ENCODE measurements around the gene CEP55.

Gene CEP55

DNA sequence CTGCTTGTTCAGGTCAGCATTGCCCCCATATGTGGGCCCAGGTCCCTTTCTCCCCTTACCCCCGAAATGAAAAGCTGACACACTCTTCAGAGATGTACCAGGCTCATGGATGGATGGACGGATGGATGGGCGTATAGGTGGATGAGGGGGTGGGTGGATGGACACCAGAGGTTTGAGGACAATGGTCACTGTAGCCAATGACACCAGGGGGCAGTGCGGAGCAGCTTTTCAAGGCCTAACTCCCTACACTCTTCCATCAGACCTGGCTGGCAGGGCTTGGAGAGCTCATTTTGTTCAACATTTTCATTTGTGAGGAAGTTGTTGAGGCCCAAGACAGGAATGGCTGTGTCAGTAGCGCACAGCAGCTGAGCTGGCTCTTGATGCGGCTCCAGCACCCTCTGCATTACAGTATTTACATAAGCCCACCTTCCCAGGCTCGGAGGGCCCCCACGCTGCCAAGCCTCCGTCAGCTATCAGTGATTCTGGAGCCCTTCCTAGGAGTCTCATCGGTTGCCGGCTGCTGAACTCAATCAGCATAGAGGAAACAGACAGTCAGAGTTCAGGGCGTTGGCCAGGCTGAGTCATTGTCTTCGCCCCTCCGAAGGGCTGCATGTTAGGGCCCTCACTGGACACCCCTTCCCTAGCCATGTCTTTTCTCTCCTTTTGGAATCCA is 58.5 kb downstream of the CEP55 start:
- in situ Hi-C loops (cut with MboI; ENCODE audit: low sequenced_read_pairs) = loop anchor here (5.0 kb wide), 1 partner anchor 122 kb away; no protein-coding TSS in a partner anchor

DNA sequence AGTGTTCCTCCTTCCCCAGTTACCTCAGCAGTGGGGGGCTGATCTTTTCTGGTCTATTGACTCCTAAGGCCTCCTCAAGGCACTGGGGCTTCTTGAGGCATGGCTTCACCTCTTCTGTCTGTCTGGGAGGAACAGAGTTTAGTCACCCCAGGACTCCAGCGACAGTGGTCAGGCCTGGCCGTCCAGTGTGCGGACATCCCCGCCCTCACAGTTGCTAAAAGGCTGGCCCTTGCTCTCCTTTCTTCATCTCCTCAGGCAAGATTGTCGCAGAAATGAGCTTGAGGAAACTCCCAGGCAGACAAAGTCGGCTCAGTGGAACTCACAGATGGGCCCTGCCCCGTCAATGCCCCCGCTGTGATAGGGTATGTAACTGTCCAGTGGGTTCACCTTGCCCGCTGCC is 63.1 kb downstream of the CEP55 start:
- in situ Hi-C loops (cut with MboI; ENCODE audit: low sequenced_read_pairs) = loop anchor here (5.0 kb wide), 1 partner anchor 118 kb away; no protein-coding TSS in a partner anchor

DNA sequence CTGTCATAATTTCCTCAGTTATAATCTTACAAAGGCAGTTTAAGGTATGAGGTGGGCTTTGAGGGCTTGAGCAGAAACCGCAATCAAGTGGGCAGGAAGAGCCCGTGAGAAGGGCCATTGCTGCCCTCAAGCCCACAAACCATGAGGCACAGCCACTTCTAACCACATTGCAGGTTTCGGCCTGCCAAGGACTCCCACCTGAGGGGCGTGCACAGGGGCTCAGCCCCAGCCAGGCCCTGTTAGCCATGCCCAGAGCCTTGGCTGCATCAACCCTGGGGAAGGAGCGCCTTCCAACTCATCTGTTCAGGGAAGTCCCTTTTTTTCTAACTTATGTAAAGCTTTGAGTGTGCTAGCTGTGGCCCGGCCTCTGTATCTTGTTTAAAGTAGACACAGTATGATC is 64.1 kb downstream of the CEP55 start:
- in situ Hi-C loops (cut with MboI; ENCODE audit: low sequenced_read_pairs) = no loop called here

DNA sequence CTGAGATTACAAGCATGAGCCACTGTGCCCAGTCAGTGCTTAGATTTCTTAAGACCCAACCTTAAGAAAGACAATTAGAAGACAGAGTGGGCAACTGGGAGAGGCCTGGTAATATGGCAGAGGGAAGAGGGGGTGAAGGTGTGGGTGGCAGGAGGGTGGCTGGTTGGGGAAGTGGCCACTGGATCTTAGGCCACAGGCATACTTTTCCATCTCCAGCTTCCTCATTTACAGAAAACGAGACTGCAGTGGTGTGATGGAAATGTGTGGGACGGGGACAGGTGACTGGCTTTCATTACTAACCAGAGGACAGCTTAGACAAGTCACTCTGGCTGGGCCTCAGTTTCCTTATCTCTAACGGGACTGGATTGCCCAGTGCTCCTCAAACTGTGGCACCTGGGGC is 69.0 kb downstream of the CEP55 start:
- in situ Hi-C loops (cut with MboI; ENCODE audit: low sequenced_read_pairs) = no loop called here

DNA sequence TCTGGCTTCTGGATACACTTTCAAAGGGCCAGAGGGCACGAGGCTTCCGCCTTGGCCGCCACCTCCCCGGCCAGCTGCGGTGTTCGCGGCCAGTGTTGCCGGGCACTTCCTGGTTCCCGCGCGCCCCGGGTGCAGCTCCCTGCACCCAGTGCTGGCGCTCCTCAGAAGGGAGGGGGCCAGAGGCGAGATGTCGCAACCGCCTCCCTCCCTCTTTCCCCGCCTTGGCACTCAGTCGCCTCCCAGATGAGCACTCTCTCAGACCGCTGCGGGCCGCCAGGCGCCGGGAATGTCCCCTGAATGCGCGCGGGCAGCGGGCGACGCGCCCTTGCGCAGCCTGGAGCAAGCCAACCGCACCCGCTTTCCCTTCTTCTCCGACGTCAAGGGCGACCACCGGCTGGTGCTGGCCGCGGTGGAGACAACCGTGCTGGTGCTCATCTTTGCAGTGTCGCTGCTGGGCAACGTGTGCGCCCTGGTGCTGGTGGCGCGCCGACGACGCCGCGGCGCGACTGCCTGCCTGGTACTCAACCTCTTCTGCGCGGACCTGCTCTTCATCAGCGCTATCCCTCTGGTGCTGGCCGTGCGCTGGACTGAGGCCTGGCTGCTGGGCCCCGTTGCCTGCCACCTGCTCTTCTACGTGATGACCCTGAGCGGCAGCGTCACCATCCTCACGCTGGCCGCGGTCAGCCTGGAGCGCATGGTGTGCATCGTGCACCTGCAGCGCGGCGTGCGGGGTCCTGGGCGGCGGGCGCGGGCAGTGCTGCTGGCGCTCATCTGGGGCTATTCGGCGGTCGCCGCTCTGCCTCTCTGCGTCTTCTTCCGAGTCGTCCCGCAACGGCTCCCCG is 70.2 kb downstream of the CEP55 start, which contains the start of gene FFAR4:
Gene FFAR4 (plus strand): TSS at position 231 of the 842 bp plus-strand sequence. CDS start 56 bp downstream, at position 287.
- in situ Hi-C loops (cut with MboI; ENCODE audit: low sequenced_read_pairs) = no loop called here

DNA sequence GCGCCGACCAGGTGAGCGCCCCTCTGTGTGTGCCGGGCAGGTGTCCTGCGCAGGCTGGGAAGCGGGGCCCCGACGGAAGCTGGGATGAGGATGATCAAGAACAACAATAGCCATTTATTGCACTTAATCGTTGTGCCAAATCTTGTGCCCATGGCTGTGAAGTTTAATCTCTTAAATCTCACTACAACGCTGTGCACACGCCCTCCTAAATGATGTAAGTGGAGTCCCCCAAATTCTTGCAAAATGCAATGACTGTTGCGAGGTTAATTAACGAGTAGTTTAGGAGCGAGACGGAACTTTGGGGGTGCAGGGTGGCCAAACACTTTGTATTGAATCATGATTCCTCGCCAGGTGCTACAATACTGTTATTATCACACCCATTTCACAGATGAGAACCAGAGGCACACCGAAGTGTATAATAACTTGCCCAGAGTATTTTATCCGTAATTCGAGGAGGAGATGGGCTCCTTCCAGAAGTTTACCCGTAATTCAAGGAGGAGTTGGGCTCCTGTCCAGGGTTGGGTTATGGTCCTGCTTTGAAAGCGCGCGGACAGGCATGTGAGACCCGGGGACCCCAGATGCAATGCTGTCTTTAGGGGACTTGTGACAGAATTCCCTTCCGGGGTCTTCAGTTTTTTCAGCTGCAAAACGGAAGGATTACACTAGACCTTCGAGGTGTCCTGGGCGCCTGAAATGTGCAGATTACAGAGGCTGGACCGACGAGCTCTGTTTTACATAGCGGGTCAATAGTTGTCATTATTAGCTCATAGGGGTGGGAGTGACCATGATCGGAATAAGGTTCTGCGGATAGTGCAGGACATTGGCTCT is 71.1 kb downstream of the CEP55 start:
- in situ Hi-C loops (cut with MboI; ENCODE audit: low sequenced_read_pairs) = no loop called here

DNA sequence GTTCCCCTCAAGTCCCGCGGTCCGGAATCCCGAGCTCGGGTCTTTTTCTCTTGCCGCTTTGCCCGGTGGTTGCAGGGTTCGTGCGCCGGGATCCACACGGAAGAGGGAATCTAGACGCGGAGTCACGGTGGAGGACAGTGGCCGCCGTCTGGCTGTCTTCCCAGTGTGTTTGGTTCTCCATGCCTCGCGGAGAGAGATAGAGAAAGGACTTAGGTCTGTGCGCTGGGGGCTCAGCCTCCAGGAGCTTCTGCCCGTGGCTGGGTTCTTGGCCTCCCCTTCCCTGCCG is 71.6 kb downstream of the CEP55 start:
- in situ Hi-C loops (cut with MboI; ENCODE audit: low sequenced_read_pairs) = no loop called here

DNA sequence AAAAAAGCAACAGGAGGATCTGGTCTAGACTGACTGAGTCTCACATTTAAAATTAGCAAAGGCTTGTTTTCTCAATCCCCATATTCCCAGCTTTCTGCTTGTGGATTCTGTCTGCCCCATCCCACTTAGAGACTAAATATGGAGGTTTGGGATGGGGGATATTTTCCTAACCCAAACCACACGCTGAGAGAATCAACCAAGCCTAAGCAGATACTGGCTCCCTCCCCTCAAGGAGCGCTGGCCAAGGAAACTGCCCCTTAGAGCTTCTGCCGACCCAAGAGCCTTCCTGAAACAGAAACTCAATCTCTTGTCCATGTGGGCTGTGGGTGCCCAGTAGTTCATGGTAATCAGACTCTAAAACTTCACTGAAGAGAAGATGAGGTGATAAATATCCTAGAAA is 74.0 kb downstream of the CEP55 start:
- in situ Hi-C loops (cut with MboI; ENCODE audit: low sequenced_read_pairs) = no loop called here

DNA sequence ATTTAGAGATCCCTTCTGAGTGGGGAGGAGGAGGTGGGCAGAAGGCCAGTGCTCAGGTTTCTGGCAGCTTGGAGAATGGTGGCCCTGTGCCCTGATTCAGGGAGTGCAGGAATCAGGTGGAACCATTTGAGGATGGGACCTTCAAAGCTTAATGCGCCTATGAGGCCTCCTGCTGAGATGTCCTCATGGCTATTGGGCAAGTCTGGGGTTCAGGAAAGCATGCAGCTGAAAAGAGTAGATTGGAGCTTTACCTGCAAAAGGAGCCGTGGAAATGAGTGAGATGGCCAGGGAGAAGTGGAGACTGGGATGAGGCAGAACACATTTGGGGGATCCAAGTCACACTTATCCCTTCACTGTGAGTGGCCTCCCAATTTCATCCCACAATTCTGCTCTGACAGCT is 76.2 kb downstream of the CEP55 start:
- in situ Hi-C loops (cut with MboI; ENCODE audit: low sequenced_read_pairs) = no loop called here

DNA sequence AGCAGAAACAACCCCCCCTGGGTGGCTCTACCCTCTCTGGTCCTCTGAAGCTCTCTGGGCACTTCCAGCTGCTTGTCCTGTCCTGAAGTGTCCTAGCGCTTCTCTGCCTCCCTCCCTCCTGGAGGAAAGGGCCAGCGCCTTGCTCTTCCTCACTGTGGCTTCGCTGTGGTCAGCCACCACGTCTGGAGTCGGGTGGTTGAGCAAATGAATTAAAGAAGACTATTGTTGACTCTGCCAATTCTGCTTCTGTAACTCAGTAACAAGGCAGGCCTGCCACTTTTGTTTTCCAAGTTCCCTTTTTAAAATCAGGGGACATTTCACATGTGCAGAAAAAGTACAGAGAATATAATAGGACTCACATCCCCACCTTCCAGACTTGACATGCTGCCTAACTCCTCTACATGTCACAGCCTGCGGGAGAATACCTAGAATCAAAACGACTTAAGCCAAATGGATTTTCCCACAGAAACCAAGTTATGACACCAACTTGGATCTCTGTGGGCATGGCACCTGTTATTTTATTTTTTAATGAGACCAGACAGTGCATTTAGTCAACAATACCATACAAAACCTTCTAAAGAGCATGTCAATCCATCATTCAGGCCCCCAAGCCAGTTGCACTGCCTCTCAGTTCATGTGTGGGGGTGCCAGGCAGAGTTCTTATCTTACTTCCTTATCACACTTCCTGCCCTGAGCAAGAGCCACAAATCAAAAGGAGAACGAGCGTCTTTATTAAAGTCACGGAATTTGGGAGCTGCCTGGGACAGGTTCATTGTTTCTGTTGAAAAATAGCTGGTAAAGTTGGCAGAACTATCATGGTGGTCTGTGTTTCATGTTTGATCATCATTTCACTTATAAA is 76.9 kb downstream of the CEP55 start:
- in situ Hi-C loops (cut with MboI; ENCODE audit: low sequenced_read_pairs) = no loop called here

DNA sequence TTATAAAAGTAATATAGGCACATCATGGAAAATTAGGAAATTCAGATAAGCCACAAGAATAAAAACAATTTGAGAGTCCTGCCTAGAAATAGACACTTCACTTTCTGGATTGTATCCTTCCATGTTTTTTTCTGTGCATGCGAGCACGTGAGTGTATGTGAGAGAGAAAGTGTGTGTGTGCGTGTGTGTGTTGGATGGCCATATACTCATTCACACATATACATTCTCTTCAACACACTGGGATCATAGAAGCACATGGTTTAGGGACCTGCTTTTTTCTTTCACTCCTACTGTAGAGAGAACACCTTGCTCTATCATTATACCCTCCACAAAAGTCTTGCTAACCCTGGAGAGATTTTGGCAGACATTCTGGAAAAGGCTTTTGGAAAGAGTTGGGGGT is 77.5 kb downstream of the CEP55 start:
- in situ Hi-C loops (cut with MboI; ENCODE audit: low sequenced_read_pairs) = no loop called here

DNA sequence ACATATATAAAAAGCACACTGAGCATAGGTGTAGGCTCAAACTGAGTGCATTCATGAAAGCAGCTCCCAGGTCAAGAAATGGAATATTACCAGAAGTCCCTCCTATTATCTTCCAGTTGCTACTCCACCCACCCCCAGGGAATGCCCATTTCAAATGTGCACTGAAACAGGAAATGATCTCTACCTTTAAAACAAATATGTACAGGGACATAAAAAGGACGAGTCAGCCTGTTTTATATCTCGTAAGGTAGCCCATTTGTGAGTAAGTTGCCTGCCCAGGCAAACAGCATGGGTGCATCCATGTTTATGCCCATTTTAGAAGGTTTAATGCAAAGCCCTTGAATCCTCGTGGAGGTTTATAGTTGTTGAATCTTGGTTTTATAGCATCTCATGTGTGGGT is 80.5 kb downstream of the CEP55 start:
- in situ Hi-C loops (cut with MboI; ENCODE audit: low sequenced_read_pairs) = no loop called here

DNA sequence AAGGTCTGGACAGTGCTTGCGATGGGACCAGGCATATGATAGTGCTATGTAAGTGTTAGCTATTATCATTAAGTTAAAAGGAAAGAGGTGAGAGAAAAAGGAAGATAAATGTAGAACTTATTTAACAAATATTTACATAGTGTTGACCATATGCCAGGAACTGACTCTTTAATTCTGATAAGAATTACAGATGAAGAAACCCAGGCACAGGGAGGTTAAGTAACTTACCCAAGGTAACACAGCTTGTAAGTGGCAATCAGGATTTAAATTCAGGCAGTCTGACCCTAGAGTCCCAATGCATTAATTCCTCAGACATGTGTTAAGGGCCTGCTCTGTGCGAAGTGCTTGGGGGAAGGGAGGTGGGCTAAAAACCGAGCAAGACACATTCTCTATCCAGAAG is 81.2 kb downstream of the CEP55 start:
- in situ Hi-C loops (cut with MboI; ENCODE audit: low sequenced_read_pairs) = no loop called here
